ENCODE results near the gene SIL1. TPM values are rescaled to one million over a fixed set of nuclear protein-coding genes. Genes with fewer than 3 reads are reported as not detected.

The SIL1 gene
- total RNA-seq, 2 donors from 2014 or later = 69.9 to 75.6 TPM

DNA sequence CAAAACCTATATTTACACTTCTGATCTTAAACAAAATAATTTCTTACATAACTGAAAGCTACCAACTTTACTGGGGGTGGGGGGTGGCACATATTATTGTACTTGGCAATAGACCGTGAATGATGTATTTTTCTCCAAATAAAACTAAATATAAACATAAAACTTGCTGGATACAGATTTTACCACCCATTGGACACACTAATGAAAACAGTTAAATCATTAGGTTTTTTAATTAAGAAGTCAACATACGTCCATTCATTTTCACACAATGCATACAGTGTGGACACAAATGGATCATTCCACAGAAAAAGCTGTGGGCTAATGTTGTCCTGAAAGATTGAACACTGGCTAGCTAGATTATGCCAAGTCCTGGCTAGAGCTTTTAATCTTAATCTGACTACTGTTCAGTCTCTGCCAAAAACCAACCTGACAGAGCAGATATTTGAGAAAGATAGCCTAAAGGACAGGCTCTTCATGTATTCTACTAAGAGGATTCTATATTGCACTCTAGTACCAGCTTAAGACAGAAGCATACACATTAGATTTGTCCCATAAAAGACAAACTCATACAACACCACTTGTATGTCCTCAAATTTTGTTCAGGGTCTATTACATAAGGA is 118.1 kb downstream of the SIL1 start:
- WGBS = 65% methylated on average over 2 of the region's 2 CpGs
- no peaks in the 10 kb centered on the region for H3K27me3 ChIP-seq (replicated peaks; ENCODE audit: insufficient read depth)
- no peaks in the 10 kb centered on the region for H3K9me3 ChIP-seq
- intact Hi-C loops (cut with DNase I) = loop anchor here (10.0 kb wide), 1 partner anchor 125 kb away; no protein-coding TSS in a partner anchor
- H3K4me3 ChIP-seq = no peak overlapping the region
- DNase-seq (ENCODE audit: low spot score) = no peak
- no peaks in the 10 kb centered on the region for H3K4me1 ChIP-seq (replicated peaks)
- H3K36me3 ChIP-seq = no peaks in the 10 kb centered on the region
- TF ChIP-seq POLR2AphosphoS5 (IDR thresholded peaks at IDR 0.05) = no peak
- TF ChIP-seq, protein P1, sequence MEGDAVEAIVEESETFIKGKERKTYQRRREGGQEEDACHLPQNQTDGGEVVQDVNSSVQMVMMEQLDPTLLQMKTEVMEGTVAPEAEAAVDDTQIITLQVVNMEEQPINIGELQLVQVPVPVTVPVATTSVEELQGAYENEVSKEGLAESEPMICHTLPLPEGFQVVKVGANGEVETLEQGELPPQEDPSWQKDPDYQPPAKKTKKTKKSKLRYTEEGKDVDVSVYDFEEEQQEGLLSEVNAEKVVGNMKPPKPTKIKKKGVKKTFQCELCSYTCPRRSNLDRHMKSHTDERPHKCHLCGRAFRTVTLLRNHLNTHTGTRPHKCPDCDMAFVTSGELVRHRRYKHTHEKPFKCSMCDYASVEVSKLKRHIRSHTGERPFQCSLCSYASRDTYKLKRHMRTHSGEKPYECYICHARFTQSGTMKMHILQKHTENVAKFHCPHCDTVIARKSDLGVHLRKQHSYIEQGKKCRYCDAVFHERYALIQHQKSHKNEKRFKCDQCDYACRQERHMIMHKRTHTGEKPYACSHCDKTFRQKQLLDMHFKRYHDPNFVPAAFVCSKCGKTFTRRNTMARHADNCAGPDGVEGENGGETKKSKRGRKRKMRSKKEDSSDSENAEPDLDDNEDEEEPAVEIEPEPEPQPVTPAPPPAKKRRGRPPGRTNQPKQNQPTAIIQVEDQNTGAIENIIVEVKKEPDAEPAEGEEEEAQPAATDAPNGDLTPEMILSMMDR (IDR thresholded peaks at IDR 0.05) = no peak
- no peak for TF ChIP-seq POLR2A (IDR thresholded peaks at IDR 0.05)
- H3K27ac ChIP-seq = no peak overlapping the region

DNA sequence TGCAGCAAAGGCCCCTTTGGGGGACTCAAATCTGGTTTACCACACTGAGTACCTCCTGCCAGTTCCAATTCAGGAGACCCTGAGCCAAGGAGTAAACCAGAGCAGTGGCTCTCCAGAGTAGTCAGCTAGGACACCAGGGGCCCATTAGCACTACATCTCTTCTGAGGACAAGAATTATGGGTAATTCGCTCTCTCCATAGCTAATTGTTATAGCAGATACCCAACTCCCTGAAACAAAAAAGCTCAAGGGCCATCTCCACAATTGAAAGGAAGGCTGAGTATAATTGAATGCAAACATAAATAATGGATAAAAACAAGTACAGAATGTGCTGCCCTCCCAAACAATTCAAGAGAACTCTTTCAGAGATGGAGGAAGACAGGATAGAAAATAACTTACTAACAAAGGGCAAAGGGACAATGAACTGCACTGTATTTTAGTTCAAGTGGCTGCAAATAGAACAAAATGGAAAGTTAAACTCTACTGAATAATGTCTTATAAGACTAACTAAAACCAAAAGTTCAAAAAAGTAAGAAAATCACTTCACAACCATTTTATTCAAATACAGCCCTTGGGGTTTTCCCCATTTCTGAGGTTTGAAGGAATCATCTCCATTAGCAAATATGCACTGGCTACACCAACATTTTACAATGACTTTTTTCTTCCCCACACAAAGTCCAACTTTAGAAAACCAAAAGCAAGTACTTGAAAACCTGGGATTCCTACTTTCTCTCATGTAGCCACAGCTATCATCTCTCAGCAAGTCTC is 118.8 kb downstream of the SIL1 start:
- WGBS = 92% methylated on average over 1 of the region's 1 CpG
- Histone ChIP-seq H3K4me1 (replicated peaks) (no peaks in the 10 kb centered on the region), H3K9me3 (no peaks in the 10 kb centered on the region), H3K27me3 (replicated peaks; ENCODE audit: insufficient read depth) (no peaks in the 10 kb centered on the region), H3K27ac (no peak overlapping the region), H3K36me3 (no peaks in the 10 kb centered on the region), H3K4me3 (no peak overlapping the region)
- intact Hi-C loops (cut with DNase I) = loop anchor here (10.0 kb wide), 1 partner anchor 125 kb away; no protein-coding TSS in a partner anchor
- TF ChIP-seq POLR2A (IDR thresholded peaks at IDR 0.05) (no peak), POLR2AphosphoS5 (IDR thresholded peaks at IDR 0.05) (no peak)
- TF ChIP-seq, protein P1 (IDR thresholded peaks at IDR 0.05) = no peak
- no peak for DNase-seq (ENCODE audit: low spot score)

DNA sequence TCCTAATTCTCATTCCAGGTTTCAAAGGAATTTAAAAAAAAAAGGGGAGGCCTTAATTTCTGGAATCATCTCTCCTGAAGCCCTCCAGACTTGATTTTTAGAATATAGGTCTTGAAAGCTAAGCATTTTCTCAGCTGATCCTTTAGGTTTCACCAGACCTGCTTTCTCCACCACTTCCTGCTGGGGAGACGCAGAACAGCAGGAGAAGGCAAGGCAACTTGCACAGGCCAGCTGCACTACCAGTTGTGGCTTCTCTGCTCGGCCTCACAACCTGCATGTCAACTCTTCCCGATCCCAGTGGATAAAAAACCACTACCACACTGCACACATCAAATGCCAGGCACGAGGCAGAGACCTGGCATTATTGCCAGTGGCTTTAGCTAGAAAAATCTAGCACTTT is 119.8 kb downstream of the SIL1 start:
- 90% methylated on average over 4 of the region's 4 CpGs for WGBS

DNA sequence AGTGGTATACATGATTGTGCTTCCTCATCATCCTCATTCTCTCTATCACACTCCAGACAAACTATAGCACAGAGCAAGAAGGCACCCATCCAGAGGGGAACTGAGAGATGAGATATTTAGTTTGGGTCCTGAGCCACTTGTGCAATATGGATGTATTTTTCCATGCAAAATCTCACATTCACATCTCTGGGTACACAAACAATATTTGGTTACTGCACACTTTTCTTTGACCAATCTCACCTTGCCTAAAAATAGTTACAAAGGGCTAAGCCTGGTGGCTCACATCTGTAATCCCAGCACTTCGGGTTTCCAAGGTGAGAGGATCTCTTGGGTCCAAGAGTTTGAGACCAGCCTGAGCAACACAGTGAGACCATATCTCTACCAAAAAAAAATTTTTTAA is 120.3 kb downstream of the SIL1 start:
- WGBS = 96% methylated on average over 1 of the region's 1 CpG
- no peaks in the 10 kb centered on the region for H3K9me3 ChIP-seq
- no peak overlapping the region for H3K27ac ChIP-seq
- intact Hi-C loops (cut with DNase I) = loop anchor here (10.0 kb wide), 1 partner anchor 123 kb away; no protein-coding TSS in a partner anchor
- DNase-seq (ENCODE audit: low spot score) = no peak
- no peaks in the 10 kb centered on the region for H3K36me3 ChIP-seq
- no peaks in the 10 kb centered on the region for H3K27me3 ChIP-seq (replicated peaks; ENCODE audit: insufficient read depth)
- H3K4me3 ChIP-seq = no peak overlapping the region
- TF ChIP-seq POLR2A (IDR thresholded peaks at IDR 0.05) (no peak), POLR2AphosphoS5 (IDR thresholded peaks at IDR 0.05) (no peak)
- TF ChIP-seq, protein P1 (IDR thresholded peaks at IDR 0.05) = no peak
- no peaks in the 10 kb centered on the region for H3K4me1 ChIP-seq (replicated peaks)

More for the DNA sequence above, 119.8 kb downstream of the SIL1 start:
- TF ChIP-seq, protein P1 (IDR thresholded peaks at IDR 0.05) = no peak
- no peak for TF ChIP-seq POLR2A (IDR thresholded peaks at IDR 0.05)
- TF ChIP-seq POLR2AphosphoS5 (IDR thresholded peaks at IDR 0.05) = no peak
- no peaks in the 10 kb centered on the region for H3K27me3 ChIP-seq (replicated peaks; ENCODE audit: insufficient read depth)
- no peaks in the 10 kb centered on the region for H3K4me1 ChIP-seq (replicated peaks)
- H3K9me3 ChIP-seq = no peaks in the 10 kb centered on the region
- H3K36me3 ChIP-seq = no peaks in the 10 kb centered on the region
- intact Hi-C loops (cut with DNase I) = loop anchor here (10.0 kb wide), 1 partner anchor 124 kb away; no protein-coding TSS in a partner anchor
- no peak overlapping the region for H3K4me3 ChIP-seq
- no peak for DNase-seq (ENCODE audit: low spot score)
- H3K27ac ChIP-seq = no peak overlapping the region
